ENCODE measurements around the gene DOCK3.
"Not testable (repeated sequence)": the region's sequence is repeated elsewhere in the genome, so short reads cannot be mapped to it uniquely, and the experiment has no call there.

Gene DOCK3

DNA sequence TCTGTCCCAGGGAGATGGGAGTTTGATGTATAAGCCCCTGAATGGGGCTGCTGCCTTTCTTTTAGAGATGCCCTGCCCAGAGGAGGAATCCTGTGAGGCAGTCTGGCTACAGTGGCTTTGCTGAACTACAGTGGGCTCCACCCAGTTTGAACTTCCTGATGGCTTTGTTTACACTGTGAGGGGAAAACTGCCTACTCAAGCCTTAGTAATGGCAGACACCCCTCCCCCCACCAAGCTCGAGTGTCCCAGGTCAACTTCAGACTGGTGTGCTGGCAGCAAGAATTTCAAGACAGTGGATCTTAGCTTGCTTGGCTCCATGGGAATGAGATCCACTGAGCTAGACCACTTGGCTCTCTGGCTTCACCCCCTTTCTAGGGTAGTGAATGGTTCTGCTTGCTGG lies 226.4 kb downstream of the DOCK3 start:
- DNase-seq: not testable (repeated sequence)

DNA sequence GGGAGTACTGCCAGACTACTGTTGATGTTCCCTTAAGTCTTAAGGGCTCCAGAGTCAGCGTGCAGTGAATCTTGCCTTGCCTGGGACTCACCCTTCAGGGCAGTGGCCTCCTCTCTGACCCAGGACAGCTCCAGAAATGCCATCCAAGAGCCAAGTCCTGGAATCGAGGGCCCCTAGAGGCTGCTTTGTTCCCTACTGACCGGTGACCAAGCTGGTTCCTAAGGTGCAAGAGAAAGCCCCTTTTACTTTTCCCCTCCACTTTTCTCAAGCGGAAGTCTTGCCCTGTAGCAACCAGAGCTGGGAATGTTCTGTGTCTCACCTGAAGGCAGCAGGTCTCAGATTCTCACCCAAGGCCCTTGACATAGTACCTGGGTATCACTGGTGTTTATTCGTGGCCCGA lies 238.0 kb downstream of the DOCK3 start:
- DNase-seq: no peak

DNA sequence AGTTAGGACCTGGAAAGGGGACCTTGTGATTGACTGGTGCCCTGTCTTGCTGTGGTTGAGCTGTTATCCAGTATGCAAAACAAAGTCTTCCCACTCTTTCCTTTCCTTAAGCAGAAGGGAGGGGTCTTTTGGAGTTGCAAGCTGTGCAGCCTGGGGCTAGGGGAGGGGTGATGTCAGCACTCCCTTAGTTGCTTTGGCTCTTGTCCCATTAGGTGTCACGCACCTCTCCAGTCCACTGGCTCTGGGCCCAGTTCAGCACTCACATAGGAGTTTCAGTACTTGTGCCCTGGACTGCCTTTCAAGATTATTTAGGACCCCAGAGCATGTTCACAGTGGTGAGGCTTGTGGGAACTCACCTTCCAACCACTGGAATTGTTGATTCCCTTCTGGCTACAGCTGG lies 238.5 kb downstream of the DOCK3 start:
- peak; percentile 11 for DNase-seq

DNA sequence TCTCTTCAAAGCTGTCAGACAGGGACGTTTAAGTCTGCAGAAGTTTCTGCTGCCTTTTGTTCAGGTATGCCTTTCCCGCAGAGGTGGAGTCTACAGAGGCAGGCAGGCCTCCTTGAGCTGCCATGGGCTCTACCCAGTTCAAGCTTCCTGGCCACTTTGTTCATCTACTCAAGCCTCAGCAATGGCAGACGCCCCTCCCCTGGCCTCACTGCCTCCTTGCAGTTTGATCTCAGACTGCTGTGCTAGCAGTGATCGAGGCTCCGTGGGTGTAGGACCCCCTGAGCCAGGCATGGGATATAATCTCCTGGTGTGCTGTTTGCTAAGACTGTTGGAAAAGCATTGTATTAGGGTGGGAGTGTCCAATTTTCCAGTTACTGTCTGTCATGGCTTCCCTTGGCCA lies 247.3 kb downstream of the DOCK3 start:
- DNase-seq: not testable (repeated sequence)

DNA sequence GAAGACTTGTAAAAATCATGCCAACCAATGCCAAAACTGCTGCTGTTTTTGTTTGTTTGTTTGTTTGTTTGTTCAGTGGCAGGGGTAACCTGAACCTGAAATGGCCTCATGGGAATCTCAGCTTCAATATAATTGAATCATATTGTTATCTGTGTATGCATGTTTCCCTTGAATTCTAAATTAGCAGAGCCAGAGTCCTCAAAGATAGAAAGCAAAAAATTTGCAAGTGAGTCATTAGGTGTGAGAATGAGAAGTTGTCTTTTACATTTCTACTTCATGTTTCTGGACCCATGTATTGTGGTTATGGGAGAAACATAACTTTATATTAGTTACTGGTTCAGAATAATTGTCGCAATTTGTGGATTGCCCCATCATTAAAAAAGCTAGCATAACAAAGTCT lies 249.2 kb downstream of the DOCK3 start:
- DNase-seq: no peak

DNA sequence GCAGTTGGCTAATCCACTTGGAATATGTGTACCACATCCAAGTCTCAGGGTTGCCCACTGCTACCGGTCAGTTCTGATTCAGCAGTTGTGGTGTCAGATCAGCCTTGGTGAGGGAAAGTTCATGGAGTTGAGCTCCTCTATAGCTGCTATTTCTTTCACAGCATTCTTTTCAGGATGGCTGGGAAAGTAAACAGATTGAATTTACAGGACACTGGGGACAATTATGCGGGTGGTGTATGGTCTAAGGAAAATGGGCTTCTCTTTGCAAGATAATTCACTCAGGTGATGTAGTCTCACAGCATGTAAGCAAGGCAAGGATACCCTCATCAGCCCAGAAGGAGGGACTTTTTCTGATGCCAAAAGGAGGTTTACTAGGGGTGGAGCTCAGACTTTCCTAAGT lies 249.9 kb downstream of the DOCK3 start:
- no peak for DNase-seq

DNA sequence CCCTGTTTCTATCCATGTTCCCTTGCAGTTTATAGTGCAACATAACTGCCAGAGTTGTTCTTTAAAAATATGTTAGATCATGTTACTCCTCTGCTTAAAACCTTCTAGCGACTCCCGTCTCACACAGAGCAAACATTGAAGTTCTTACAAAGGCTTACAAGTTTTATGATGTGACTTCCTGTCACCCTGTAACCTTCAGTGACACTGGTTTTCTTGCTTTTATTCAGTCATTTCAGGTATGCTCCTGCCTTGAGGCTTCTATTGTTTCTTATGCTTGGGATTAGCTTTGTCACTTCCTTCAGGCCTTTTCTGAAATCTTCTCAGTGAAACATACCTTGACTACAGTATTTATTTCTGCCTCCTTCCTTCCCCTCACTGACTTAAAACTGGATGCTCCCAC lies 252.1 kb downstream of the DOCK3 start:
- no peak for DNase-seq

DNA sequence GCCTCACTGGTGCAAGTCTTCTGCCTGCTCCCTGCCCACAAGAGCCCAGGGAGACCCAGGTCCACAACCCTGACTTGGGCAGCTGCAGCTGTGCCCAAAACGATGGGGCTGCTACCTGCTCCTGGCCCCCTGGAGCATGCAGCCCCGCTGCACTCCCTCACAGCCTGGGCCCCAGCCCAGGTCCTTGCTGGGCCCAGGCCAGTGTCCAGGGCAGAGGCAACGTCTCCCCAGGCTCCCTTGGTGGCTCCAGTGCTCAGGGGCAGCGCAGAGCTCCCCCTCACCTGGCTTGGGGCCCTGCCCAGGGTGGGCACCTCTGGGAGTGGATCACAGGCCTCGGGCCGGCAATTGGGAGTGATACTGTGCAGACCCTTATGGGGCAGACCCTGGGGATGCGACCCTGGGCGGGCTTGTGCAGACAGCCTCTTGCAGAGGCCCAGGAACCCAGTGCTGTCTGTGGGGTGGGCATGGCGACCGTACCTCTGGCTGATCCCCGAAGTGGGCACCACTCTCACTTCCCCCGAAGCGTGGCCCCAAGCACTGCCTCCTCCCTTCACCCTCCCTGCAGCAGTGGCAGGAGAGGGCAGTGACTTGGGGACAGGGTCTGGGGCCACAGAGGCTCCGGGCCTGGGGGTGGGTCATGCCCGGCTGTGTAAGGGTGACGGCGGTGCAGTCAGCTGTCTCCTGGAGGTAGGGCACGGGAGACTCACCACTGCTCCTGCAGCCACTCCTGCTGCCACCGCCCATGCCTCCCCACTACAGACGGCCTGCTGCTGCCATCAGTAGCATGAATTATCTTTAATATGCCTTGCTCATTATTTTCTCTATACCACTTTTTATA lies 255.9 kb downstream of the DOCK3 start:
- DNase-seq: no peak

DNA sequence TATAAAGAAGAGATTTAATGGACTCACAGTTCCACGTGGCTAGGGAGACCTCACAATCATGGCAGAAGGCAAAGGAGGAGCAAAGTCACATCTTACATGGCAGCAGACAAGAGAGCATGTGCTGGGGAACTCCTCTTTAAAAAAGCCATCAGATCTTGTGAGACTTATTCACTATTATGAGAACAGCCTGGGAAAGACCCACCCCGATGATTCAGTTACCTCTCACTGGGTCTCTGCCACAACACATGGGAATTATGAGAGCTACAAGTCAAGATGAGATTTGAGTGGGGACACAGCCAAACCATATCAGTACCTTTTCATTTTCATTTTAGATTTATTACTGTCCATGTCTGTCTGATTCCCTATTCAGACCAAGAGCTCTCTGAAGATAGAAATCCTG lies 258.2 kb downstream of the DOCK3 start:
- DNase-seq: not testable (repeated sequence)

DNA sequence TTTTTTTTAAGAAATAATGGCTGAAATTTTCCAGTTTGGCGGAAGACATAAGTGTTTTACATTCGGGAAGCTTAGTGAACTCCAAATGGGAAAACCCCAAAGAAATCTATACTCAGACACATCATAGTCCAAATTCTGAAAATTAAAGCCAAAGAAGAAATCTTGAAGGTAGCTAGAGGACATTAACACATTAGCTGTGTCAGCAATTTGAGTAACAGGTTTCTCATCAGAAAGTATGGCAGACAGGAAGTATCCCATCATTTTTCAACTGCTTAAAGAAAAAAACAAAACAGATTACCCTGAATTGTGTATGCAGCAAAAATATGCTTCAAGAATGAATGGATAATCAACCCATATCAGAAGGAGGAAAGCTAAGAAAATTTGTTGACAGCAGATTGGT lies 261.7 kb downstream of the DOCK3 start:
- no peak for DNase-seq

DNA sequence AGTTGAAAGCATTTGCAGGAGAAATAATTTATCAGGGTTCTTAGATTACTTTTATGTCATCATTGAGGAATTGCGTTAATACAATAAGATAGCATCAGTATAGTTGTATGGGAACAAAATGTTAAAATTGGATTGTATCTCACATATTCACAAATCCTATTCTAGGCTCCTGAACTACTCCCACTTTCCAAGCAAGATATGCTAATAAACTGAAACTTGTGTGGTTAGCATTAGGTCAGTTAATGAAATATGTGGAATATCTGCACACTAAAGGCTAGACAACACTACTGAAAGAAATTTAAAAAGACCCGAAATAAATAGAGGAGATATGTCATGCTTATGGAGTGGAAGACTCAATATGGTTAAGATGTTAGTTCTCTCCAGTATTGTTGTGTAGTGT lies 272.7 kb downstream of the DOCK3 start:
- DNase-seq: no peak

DNA sequence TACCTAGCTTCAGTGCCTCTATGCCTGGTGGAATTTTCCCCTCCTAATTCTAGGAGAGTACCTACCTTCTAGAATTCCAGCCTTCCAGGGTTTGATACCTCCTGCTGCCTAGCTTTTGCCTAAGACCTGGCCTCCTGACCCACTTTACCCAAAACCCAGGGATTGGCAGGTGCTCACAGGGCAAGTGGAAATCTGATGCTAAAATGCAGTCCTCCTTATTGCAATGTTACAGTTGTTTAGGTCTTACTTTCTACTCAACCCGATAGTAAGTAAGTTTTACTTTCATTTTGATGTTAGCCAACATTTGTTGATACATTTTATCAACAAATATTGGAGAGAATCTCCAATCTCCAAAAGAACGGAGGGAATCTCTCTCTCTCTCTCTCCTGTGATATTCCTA lies 275.9 kb downstream of the DOCK3 start:
- DNase-seq: no peak

DNA sequence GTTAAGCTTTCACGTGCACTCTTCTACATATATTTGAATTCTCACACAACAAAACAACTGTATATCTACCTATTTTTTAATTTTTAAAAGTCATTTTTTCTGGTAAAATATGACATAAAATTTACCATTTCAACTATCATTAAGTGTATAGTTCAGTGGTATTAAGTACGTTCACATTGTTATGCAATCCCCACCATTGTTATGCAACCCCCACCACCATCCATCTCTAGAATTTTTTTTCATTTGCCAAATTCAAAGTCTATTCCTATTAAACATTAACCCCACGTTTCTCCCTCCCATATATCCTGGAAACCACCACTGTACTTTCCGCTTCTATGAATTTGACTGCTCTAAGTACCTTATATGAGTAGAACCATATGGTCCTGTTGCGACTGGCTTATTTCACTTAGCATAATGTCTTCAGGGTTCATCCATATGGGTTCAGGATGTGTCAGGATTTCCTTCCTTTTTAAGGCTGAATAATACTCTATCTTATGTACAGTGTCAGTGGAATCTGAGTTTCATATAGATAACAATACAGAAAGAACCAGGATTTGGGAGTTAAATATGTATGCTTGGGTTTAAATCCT lies 279.2 kb downstream of the DOCK3 start:
- DNase-seq: no peak

DNA sequence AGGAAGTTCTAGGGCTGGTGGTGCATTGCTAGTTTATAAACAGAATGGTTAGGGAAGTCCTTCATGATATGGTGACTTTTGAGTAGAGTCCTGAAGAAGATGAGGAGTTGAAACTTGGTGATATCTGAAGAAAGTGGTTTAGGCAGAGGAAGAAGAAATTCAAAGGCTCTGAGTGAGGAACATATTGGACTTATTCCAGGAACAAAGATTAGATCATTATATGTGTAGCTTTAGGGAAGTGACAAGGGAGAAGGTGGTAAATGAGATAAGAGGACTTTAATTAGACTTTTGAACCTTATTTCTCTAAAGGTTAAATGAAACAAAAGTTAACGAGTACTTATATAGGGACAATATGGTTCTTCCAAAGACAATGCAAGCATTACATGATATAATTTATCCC lies 286.7 kb downstream of the DOCK3 start:
- DNase-seq: no peak

DNA sequence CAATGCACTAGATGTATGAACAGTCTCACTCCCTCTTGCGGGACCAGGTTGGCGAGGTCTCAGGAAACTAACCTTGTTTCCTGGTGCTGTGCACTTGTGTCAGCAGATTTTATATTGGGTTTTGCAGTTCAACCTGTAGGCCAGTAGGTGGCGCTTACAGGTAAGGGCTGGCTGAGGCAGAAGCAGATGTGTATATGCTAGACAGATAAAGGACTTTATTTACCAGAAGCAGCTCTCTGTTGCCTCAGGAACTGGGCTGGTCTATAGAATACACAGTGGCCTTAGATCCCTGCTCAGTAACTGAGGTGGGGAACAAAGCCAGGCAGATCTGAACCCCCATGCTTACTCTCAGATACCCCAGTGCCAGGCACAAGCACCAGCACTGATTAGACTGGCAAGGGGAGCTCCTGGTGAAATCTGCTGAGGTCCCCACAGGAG lies 296.8 kb downstream of the DOCK3 start:
- peak; percentile 7 for DNase-seq

DNA sequence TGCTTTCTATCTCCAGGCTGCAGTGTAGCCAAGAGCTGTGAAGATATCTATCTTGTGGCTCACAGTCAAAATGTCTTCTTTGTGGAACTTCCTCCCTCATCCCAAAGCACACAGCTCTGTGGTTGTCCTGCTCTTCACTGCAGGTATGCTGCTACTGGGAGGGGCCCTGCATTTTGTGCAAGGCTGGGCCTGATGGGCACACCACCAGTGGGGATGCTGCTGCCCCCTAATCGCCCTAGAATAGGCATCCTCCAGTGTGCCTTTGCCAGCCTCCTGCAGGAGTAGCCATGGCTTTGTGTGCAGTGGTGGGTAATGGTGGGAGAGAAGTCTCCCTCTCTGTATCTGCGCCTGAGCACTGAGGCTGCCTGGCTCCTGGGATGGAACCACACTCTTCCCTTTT lies 297.3 kb downstream of the DOCK3 start:
- DNase-seq: no peak

DNA sequence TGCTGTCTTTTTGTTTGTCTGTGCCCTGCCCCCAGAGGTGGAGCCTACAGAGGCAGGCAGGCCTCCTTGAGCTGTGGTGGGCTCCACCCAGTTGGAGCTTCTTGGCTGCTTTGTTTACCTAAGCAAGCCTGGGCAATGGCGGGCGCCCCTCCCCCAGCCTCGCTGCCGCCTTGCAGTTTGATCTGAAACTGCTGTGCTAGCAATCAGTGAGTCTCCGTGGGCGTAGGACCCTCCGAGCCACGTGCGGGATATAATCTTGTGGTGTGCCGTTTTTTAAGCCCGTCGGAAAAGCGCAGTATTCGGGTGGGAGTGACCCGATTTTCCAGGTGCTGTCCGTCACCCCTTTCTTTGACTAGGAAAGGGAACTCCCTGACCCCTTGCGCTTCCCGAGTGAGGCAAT lies 303.9 kb downstream of the DOCK3 start:
- DNase-seq: not testable (repeated sequence)

DNA sequence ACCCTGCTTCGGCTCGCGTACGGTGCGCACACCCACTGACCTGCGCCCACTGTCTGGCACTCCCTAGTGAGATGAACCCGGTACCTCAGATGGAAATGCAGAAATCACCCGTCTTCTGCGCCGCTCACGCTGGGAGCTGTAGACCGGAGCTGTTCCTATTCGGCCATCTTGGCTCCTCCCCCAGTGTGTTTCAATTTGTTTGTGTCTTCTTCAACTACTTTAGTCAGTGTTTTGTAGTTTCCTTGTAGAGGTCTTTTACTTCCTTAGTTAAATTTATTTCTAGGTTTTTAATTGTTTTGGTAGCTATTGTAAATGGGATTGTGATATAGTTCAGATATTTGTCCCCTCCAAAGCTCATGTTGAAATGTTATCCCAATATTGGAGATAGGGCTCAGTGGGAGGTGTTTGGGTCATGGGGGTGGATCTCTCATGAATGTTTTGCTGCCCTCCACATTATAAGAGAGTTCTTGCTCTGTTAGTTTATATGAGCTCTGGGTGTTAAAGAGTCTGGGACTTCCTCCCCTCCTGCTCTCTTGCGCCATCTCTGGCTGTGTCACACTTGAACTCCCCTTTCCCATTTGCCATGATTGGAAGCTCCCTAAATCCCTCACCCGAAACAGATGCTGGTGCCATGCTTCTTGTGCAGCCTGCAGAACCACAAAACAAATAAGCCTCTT lies 304.4 kb downstream of the DOCK3 start:
- DNase-seq: no peak

DNA sequence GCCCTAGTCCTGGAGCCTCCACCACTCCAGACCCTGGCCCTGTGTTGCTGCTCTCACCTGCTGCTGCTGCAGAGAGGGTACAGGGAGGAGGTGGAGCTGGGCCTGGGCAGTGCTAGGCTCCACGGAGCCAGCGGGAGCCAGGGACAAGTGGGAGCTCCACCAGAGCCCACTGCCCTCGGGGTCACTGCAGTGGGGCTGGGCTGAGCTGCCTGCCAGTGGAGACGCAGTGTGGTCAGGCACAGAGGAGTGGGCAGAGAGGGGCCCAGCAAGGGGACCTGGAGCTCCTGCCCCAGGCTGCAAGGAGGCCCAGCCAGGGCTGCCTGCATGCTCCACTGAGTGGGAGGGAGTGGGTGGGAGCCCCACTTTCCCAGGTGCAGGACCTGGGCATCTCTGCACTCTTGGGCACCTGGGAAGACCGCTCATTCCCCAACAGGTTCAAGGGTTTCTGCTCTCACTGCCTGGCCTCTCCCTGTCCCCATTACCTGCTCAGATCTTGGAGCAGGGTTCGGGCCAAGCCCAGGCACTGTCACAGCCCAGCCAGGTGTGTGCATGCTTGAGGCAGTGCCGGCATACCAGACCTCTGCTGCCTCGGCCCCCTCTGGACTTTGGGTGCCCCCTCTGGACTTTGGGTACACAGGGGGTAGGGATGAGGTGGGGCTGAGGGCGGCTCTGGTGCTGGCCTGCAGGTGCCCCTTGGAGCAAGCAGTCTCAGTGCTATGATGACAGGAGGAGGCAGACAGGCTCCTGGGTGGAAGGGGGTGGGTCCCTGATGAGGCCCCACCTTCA lies 308.0 kb downstream of the DOCK3 start:
- DNase-seq: no peak

DNA sequence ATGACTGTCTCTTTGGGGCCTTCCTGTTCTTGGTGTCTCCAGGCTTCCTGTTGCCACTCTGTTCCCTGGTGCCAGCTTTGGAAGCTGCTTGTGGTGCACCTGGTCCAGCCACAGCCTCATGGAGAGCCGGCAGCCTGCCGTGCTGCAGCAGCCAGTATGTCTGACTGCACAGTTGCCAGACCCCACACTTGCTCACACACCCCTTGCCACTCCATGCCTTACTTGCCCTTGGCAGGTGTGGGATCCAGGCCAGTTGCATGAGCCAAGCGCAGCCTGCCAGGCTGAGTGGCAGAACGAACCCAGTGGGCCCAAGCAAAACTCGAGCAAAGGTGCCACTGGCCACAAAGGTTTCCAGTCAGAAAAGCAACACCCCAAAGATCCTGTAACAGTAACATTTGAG lies 309.2 kb downstream of the DOCK3 start:
- DNase-seq: no peak

DNA sequence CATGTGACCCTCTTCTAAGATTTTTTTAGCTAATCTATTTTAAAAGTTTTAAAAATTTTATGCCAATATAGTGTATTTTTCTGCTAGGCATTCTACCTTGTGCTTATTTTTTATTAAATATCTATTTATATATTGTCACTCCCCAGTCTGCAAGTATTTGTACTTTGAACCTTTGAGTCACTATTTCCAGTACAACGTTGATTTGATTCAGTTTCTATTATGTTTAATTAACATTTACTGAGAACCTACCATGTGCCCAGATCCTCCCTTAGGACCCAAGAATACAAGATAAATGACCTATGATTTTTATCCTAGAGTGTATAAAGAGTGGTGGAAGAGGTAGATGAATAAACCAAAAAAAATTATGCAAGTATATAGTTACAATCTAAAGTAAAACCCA lies 311.2 kb downstream of the DOCK3 start:
- DNase-seq: no peak

DNA sequence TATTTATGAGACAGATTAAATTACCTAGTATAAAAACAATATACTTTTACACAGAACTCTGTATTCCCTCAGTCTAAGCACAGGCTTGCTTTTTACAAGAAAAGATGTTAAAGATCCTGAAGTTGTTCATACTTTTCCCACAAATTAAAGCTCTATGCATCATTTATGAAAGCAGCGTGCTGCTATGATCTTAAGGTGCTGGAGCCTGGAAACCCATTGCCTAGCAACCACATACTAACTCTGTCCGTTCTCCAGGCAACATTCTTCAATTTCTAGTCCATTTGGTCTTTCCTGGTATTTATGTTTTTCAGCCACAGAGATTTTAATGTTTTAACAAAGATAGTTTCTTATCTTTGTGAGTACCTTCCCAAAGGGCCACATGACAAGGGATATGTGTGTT lies 312.0 kb downstream of the DOCK3 start:
- no peak for DNase-seq

DNA sequence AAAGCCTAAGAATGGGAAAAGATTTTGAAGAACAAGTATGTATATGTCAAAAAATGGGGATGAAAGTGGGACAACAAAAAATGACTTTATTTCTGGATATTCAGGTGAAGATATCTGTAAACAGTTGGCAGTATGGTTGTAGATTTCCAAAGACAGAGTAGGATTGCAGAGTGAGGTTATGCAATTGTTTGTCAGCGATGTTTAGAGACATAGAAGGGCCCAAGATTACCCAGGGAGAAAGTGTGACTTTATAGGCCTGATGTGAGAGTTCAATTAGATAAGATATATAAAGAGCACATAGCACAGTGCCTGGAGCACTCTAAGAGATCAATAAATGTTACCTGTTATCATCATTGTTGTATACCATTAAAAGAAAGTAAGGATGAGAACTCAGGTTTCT lies 319.8 kb downstream of the DOCK3 start:
- DNase-seq: no peak
